Measurements from ENCODE around the gene CALD1.

The CALD1 gene

DNA sequence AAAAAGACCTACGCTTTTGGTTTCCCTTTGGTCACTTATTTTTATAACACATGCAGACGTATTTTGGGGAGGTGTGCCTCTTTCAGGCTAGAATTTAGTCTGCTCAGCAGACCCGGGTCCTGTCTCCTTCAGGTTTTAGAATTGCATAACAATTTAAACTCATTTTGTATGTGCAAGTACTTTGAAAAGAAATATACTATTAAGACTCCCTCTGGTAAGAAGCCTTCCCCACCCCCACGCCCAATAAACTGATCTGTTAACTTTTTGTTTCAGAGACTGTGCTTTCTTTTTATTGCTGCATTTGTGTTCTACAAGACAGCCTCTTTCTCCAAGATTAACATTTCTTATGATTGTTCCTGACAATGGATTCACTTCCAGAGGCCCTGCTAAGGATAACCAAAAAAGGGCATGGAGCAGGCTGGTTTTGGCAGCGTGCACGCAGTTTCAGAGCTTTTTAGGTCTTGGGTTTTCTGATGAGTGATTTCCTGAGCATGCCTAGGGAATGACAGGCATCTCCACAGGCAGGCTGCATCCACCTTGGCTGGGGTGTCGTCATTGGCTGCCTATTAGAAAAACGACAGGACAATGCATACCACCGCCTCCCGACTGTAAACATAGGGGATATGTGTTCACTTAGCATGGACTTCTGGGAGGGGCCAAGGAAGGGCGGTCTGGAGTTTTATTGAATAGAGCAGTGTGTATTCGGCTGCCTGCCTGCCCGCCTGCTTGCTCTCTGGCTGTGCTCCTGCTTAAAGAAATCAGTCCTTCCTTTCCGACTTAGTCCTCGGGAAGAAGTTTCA is at the start of gene CALD1:
TSS of gene CALD1 (plus strand) at position 694 of the 800 bp plus-strand sequence. CDS start 88,100 bp downstream, outside the sequence.
- DNase-seq (ENCODE audit: low read depth): no peak

- no peak for DNase-seq (ENCODE audit: low read depth)
Observed at GRCh38 chr7:134729895-134730294, 49.5 kb upstream of the CALD1 start.

DNA sequence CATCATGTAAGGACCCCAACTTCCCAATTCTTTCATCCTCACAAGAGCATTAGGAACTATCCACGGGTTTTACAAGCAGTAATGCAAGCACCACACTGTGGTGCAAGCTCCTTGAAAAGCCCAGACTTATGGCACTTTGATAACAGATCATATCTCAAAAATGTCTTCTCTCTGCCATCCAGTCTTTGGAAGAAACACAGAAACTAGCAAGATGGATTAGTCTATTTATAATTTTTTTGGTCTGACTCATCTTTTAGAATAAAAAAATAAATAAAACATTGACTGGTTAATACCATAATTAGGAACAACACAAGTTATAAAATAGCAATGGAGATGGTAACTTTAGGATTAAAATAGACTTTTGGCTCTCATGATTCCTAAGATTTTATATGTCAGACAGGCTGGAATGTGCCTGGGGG is 49.0 kb upstream of the CALD1 start:
- DNase-seq (ENCODE audit: low read depth): no peak

DNA sequence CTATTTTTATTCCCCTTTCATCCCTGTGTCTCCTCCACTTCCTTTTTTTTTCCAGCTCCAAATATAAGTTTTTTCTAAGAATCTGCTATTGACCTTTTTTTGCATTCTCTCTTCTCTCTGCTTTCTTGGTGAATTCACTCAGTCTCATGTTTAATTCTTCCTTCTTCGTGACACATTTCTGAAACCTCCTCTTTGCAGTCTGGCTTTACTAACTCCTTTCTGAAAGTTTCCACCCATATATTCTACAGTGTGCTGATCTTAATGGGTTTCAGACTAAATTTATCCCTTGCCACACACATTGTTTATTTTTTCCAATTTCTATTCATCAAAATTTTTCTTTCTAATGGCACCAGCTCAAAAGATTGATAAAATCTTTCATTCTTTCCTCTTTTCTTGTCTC is 47.8 kb upstream of the CALD1 start:
- no peak for DNase-seq (ENCODE audit: low read depth)

DNA sequence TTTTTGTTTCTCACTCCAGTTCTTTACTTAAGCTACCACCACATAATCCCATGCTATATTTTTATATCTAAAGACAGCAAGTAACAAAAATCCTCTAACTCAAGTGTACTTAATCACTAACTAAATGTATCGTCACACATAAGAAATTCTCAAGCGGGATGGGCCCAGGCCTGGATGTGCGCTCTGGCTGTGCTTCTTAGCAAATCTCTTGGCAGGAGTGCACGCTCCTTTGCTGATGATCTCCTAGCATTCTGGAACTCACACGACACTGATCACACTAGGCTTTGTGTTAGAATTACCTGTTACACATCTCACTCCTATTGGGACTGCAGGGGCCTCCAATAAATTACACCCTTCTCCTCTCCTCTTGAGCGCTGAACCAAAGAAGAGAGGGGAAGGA is 46.7 kb upstream of the CALD1 start:
- DNase-seq (ENCODE audit: low read depth): no peak

DNA sequence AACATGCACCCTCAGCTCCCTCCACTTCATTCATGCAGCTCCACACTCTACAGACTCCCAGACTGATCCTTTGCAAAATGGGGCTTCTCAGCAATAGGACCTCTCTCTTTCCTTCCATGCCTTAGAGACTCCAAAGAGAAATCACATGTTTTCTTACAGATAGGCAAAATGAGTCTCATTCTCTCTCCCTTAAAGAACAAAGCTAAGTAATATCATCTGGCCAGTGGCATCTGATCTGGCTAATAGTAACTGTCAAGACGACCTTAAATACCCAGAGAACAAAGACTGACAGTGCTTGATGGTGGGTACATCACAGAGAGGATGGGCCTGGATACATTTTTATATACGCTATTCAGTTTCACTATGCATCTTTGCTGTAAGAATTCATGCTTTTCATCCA is 43.1 kb upstream of the CALD1 start:
- DNase-seq (ENCODE audit: low read depth): no peak

- DNase-seq (ENCODE audit: low read depth): no peak
Observed at GRCh38 chr7:134737566-134738345, 41.7 kb upstream of the CALD1 start.

DNA sequence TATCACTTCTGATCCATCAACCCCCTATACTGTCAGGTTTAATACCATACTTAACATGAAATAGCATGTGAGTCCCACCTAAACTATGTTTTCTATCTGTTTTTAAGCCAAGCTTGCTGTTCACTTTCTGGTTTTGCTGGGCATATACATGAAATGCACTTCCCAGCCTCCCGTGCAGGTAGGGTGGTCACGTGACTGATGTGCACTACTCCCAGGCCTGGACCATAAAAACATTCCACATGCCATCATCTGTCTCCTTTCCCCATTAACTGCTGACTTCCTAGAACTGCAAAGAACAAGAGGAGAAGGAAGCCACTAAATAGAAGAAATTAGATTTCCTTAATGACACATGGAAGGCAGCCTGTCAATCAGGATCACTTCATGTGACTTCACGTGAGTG is 40.1 kb upstream of the CALD1 start:
- no peak for DNase-seq (ENCODE audit: low read depth)

DNA sequence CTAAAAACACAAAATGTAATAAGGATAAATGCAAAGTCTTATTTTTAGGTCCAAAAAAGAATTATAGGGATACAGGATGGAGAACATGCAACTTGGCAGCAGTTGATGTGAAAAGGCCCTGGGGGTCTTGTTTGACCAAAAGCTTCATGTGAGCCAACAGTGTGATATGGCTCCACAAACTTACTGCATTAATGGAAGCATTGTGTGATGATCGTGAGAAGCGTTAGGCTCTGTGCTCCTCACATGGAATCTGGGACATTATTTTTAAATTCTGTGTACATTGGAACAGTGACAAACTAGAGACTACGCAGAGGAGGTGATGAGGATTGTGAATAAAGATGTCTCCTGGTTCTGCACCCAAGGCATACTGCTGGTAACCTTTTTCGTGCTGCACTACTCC is 39.1 kb upstream of the CALD1 start:
- DNase-seq (ENCODE audit: low read depth): no peak

- no peak for DNase-seq (ENCODE audit: low read depth)
Observed at GRCh38 chr7:134741907-134742635, 37.4 kb upstream of the CALD1 start.

- DNase-seq (ENCODE audit: low read depth): no peak
Observed at GRCh38 chr7:134742688-134743350, 36.6 kb upstream of the CALD1 start.

GRCh38 chr7:134744569-134744968 is 34.9 kb upstream of the CALD1 start:
- DNase-seq (ENCODE audit: low read depth): no peak

DNA sequence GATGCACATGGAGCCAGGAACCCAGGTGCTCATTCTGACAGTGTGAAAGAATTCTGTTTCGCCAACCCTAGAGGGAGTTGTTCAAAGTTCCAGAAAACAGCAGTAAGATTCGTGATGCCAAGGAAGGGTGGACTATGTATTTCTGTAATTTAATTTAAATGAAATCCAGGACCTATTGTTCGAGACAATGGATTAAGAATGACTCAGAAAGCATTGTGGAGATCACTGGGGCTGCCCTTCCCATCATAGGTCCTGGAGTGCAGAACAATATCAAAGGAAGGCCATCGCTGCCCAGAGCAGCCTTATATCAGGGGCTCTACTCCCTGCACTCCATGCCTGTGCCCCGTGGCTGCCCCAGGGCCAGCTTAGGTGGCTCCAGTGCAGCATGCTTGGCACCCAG is 32.1 kb upstream of the CALD1 start:
- no peak for DNase-seq (ENCODE audit: low read depth)

DNA sequence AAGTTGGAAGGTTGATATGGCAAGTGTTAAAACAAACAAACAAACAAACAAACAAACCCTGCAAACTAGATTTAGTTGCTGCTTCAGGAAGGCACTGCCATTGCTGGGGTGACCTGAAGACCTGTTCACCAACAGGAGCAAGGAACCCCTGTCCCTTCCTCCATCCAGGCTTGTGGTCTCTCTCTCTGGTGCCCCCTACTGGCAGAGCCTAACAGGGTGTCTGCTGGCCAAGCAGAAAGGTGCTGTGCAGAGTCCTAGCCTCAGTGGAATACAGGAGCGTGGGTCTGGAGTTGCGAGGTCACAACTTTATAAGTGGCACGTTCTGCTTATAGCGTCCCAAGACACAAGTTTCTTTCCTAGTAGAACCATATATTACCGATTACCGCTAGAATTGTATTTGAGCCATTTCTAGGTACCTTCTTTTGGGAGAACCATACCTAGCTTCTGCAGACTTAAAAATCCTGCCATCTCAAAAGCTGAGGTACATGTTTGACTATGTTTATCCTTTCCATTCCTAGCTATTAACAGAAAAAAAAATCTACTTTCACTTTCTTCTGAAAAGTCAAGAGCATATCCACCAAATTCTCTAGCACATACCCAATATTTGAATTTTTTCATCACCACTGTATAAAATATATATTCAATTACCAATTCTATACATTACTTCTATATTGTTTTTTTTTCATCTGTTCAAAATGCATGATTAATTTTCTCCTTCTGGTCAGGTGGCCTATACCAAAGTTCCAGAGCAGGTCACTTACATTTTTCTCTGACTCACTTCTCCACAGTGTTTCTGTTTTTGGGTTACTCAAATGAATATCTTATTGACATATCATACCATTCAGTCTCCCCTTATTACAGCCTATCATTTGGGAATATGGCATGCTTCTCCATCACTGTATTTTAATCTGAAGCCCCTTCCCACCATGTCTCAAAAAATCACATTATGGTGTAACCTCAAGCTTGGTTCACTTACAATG is 29.1 kb upstream of the CALD1 start:
- DNase-seq (ENCODE audit: low read depth): peak; percentile 46

DNA sequence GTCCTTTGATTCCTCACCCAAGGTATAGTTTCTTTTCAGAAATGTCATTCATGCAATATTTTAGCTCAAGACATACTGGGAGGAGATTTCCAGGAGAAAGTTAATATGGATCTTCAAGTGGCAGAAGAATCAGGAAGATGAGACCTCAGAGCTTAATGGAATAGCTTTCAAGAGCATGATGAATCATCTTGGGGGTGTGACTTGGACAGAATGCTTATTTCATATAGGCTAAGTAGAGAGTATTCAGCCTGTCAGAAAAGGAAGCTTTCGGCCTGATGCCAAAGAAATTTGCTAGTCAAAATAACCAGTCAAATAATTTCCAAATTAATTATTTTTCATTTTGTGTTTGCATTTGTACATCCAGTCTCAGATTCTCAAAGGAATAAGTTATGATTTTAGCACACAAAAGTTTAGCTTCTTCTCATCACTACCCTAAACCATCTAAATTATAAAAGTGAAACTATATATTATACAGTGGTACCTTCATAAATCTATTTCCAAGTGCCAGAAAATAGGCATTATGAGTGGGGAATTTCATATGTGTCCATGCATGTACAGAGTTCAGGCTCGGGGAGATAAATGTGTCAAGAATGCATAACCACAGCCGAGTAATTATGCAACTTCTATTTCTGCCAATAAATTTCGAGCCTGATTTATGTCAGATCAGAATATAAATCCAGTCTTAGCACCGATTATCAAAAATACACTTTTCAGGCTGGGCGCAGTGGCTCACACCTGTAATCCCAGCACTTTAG is 27.3 kb upstream of the CALD1 start:
- no peak for DNase-seq (ENCODE audit: low read depth)

GRCh38 chr7:134755422-134756022 is 23.9 kb upstream of the CALD1 start:
- no peak for DNase-seq (ENCODE audit: low read depth)

DNA sequence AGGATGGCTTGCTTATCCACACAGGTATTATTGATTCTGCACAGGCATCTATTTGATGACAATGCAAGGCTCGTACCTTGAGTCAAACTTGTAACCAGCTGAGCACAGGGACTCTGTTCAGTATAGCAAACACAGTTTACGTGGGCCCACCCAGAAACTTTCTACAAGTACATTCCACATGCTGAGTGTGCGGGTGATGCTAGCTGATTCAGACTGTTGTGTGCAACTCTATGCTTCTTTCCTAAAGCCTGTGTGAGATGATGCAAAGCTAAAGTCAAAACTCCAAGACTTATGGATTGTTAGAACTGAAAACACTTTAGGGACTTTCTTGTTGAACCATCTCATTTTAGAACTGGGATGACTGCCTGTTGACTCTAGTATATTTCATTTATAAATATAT is 21.5 kb upstream of the CALD1 start:
- DNase-seq (ENCODE audit: low read depth): no peak

DNA sequence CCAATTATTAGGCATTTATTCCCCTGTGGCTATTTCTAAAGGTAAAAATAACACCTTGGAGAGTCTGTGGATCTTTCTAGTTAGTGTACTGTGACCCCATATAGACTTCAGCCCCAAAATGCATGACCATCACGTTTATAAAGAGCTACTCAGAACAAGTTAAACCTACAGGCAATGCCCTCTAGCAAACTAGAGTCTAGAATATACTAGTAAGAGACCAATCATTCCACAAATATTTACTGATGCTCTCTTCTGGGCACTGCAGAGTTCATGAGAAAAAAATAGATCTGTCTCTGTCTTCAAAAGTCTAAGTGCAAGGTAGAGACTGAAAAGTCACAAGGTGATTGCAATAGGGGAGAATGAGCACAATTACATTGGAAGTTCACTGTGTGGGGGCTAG is 20.5 kb upstream of the CALD1 start:
- DNase-seq (ENCODE audit: low read depth): no peak

DNA sequence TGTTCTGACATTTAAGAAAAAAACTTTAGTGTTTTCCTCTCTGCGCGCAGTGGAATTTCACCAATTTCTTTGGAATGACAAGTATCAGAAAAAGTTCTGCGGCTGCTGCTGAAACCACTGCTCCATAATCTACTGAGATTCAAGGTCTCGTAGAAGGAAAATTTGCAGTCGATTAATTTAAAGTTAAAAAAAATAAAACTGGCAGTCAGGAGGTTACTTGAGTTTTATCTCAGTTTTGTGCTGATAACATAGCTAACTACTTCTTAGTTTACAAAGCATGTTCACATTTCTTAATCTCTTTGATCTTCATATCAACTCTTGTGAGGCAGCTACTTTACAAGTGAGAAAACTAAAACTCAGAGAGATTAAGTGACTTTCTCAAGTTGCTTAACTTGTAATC is 18.2 kb upstream of the CALD1 start:
- DNase-seq (ENCODE audit: low read depth): no peak

DNA sequence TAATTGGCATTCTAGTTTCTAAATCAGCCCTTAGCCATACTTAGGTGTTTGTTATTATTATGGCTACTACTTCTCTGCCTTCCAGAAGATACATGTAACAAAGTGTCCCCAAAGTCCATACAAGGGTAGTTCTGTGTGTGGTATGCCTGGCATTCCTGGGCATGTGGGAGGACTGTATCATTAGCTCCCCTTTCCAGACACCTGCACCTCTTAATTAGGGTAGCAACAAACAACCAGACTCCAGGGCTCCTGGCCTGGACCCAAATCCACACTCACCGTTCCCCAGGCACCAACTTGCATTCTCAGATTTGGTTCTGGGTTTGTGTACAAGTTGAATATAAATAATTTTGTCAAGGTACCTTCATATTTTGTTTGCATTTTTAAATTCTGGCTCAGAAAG is 15.5 kb upstream of the CALD1 start:
- DNase-seq (ENCODE audit: low read depth): no peak

Data from activated T-helper 1 cell treated with Interleukin-2 at 50 U/mL for 16 hours (primary cell).